ENCODE data around the gene MYBPC1. TPM values are rescaled to one million over a fixed set of nuclear protein-coding genes. Genes with fewer than 3 reads are reported as not detected.

Gene MYBPC1
- total and polyA plus RNA-seq, 2 of the 4 experiments (the other 2 are of a cell fraction): not detected

DNA sequence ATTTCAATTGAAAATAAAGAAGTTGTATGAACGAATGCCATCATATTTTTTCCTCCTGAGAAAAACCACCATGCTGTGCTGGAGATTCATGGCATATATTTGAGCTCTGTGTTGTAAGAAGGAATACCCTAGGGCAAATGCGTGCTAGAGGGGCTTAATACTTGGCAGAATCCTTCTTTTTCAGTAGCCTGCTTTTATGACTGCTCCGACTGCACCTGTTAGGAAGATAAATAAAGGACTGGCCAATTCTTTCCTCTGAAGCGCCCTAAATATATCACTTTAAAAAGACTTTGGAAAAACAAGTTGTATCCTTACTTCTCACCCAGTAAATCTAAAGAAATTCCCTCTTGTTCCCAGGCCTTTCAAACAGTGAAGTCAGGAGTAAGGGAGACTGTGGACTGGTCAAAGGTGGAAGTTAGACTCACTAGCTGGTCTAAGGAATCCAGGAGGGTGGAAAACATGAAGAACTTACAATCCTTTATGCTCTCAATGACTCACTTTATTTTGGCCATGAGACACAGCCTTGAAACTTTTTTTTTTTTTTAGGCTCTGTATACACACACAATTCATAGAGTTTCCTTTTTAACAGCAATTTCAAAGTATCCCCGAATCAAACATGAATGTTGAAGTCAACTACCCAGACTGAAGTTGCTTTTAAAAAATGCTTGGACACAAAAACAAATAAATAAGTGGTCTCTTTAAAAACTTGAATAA is 5.2 kb downstream of the MYBPC1 start:
- Histone ChIP-seq H2BK120ac (ENCODE audit: low read depth, low read length) (no peak overlapping the region), H3K27ac (ENCODE audit: insufficient read depth, low read length) (no peak overlapping the region), H3K56ac (ENCODE audit: extremely low read depth, insufficient read depth, low read length) (no peak overlapping the region), H4K20me1 (ENCODE audit: insufficient read depth, low read length) (no peaks in the 10 kb centered on the region), H3K18ac (ENCODE audit: low read depth, low read length) (no peak overlapping the region), H3K36me3 (ENCODE audit: control insufficient read depth, insufficient read depth, low read length) (no peaks in the 10 kb centered on the region), H4K91ac (ENCODE audit: insufficient read depth, low read depth, low read length) (no peak overlapping the region), H2BK20ac (ENCODE audit: low read depth, low read length) (no peak overlapping the region), H2AFZ (replicated peaks; ENCODE audit: low read length, poor library complexity) (no peak overlapping the region), H3K4me3 (ENCODE audit: insufficient read depth, low read depth, low read length) (no peak overlapping the region), H3K4me2 (ENCODE audit: low read depth, low read length) (no peak overlapping the region), H2BK15ac (ENCODE audit: low read depth, low read length) (no peak overlapping the region), H2AK5ac (ENCODE audit: low read depth, low read length) (no peak overlapping the region), H4K5ac (ENCODE audit: low read depth, low read length) (no peak overlapping the region), H3K4me1 (ENCODE audit: control insufficient read depth, insufficient read depth, low read length) (no peaks in the 10 kb centered on the region), H3K23ac (ENCODE audit: low read depth, low read length) (no peak overlapping the region), H2BK5ac (ENCODE audit: low read depth, low read length, poor library complexity, severe bottlenecking) (no peak overlapping the region), H3K9ac (ENCODE audit: low read depth, low read length) (no peak overlapping the region), H3K27me3 (ENCODE audit: control insufficient read depth, insufficient read depth, low read length) (no peaks in the 10 kb centered on the region), H3K4ac (ENCODE audit: low read depth, low read length) (no peak overlapping the region), H3K9me3 (ENCODE audit: control insufficient read depth, insufficient read depth, low read length) (no peaks in the 10 kb centered on the region), H2AK9ac (replicated peaks; ENCODE audit: low read depth, low read length, poor library complexity) (no peak overlapping the region), H4K8ac (ENCODE audit: low read depth in 2 of 2, low read length in 2 of 2) (no peak overlapping the region), H3K79me1 (ENCODE audit: low read depth in 1 of 2, low read length in 2 of 2) (no peaks in the 10 kb centered on the region), H3K14ac (replicated peaks; ENCODE audit: low read depth, low read length) (no peak overlapping the region), H3K9me1 (ENCODE audit: insufficient read depth, low read length) (no peaks in the 10 kb centered on the region)
- WGBS, 2 experiments (ENCODE audit: extremely low coverage in 2 of 2, insufficient read length in 1 of 2): no CpG with 5 or more reads among the region's 5 CpGs
- dilution Hi-C loops (cut with HindIII; ENCODE audit: low sequenced_read_pairs, unreplicated experiment) (no loop called here), in situ Hi-C loops (cut with MboI; ENCODE audit: low sequenced_read_pairs) (no loop called here), intact Hi-C loops (cut with micrococcal nuclease) (no loop called here)
- no TSS peak for BruUV-seq (replicated peaks)
- ChIA-PET CTCF (no interaction called here), POLR2A (ENCODE audit: unreplicated experiment) (no interaction called here)
- TF ChIP-seq MAFK (IDR thresholded peaks at IDR 0.05; ENCODE audit: low read depth, low read length) (no peak), CEBPB (IDR thresholded peaks at IDR 0.05; ENCODE audit: low read depth, low read length) (no peak), RFX5 (IDR thresholded peaks at IDR 0.05; ENCODE audit: low read depth, low read length) (no peak), MXI1 (IDR thresholded peaks at IDR 0.05; ENCODE audit: borderline replicate concordance, low read depth, low read length) (no peak), MAZ (IDR thresholded peaks at IDR 0.05; ENCODE audit: borderline replicate concordance, low read depth, low read length) (no peak), NFE2L2 (IDR thresholded peaks at IDR 0.05; ENCODE audit: low read depth, low read length) (no peak), CHD1 (IDR thresholded peaks at IDR 0.05; ENCODE audit: low read depth, low read length) (no peak), FOS (IDR thresholded peaks at IDR 0.05; ENCODE audit: low read depth, low read length) (no peak)
- ATAC-seq (ENCODE audit: low read depth) (no peak), DNase-seq (no peak)

All from IMR-90 (cell line).